Neutrophil (primary cell): ENCODE results near the gene PRR35.

ENCODE experiments used
- H3K27ac ChIP-seq: fragments of 200-600 bp; sonication (generic); 2 replicates; pipeline ENCODE4 v1.5.1; 2016; ENCODE audit warnings: mild to moderate bottlenecking, moderate library complexity
- H3K27me3 ChIP-seq: fragments of 200-600 bp; sonication (generic); 2 replicates; pipeline ENCODE4 v1.6.0; 2016; ENCODE audit warnings: mild to moderate bottlenecking
- H3K36me3 ChIP-seq: fragments of 200-600 bp; sonication (generic); 2 replicates; pipeline ENCODE4 v1.5.1; 2017
- H3K4me1 ChIP-seq, 2 experiments: fragments of 200-600 bp in 1 of 2; sonication (generic) in 1 of 2; 1 replicate in 1 of 2; 2 replicates in 1 of 2; pipeline versions ENCODE4 v1.5.1 to v1.6.1; 2013 to 2016; ENCODE audit warnings: low read depth in 1 of 2, low read length in 1 of 2, mild to moderate bottlenecking in 1 of 2, moderate library complexity in 1 of 2; ENCODE audit not compliant: control insufficient read depth in 1 of 2, insufficient read depth in 1 of 2
- H3K4me3 ChIP-seq, 2 experiments: fragments of 200-600 bp in 1 of 2; sonication (generic) in 1 of 2; 1 replicate in 1 of 2; 2 replicates in 1 of 2; pipeline ENCODE4 v1.5.1; 2013 to 2016; ENCODE audit warnings: low read depth in 1 of 2, low read length in 1 of 2, mild to moderate bottlenecking in 1 of 2, moderate library complexity in 1 of 2
- H3K9me3 ChIP-seq: fragments of 200-600 bp; sonication (generic); 2 replicates; pipeline ENCODE4 v1.5.1; 2016
- CTCF ChIP-seq: fragments of 200-600 bp; sonication (generic); IDR thresholded peaks from 2 replicates; pipeline ENCODE4 v1.5.1; 2016; ENCODE audit warnings: antibody characterized with exemption

PRR35 gene

GRCh38 chr16:582218-582613, 22.0 kb downstream of the PRR35 start:
- Histone ChIP-seq H3K27me3 (peaks cover 12% of the 10 kb centered on the region), H3K27ac (no peak overlapping the region), H3K4me3 (no peak overlapping the region)

GRCh38 chr16:582614-583331, 22.6 kb downstream of the PRR35 start:
- Histone ChIP-seq H3K27me3 (peaks cover 12% of the 10 kb centered on the region), H3K27ac (no peak overlapping the region), H3K4me1 (peaks cover 7 to 14% of the 10 kb centered on the region in 2 experiments), H3K9me3 (no peaks in the 10 kb centered on the region), H3K4me3 (no peak overlapping the region), H3K36me3 (peaks cover 13% of the 10 kb centered on the region)
- TF ChIP-seq CTCF, result no peak

More at GRCh38 chr16:582218-582613, 22.0 kb downstream of the PRR35 start:
- Histone ChIP-seq H3K36me3 (peaks cover 13% of the 10 kb centered on the region), H3K4me1 (peaks cover 3 to 9% of the 10 kb centered on the region in 2 experiments), H3K9me3 (no peaks in the 10 kb centered on the region)
- no peak for TF ChIP-seq CTCF

DNA sequence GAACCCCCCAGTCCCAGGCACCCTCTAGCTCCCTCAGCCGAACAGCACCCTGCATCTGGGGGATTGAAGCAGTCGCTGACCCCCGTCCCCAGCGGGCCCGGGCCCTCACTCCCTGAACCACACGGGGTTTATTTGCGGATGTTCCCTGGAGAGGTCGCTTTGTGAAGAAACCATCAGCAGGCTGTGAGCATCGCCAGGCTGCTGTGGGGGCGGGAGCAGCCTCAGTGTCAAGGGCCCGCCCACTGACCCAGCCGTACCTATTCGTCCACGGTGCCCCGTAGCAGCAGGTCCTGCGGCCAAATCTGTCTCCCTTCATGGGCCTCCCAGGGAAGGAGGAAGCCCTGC, 23.2 kb downstream of the PRR35 start:
- Histone ChIP-seq H3K4me1 (peaks cover 14 to 20% of the 10 kb centered on the region in 2 experiments), H3K27ac (no peak overlapping the region), H3K4me3 (no peak overlapping the region), H3K9me3 (no peaks in the 10 kb centered on the region), H3K27me3 (peaks cover 12% of the 10 kb centered on the region), H3K36me3 (peaks cover 13% of the 10 kb centered on the region)
- no peak for TF ChIP-seq CTCF

- Histone ChIP-seq H3K4me1 (peaks cover 14 to 17% of the 10 kb centered on the region in 2 experiments), H3K36me3 (peaks cover 13% of the 10 kb centered on the region), H3K4me3 (no peak overlapping the region)
These were observed 23.8 kb downstream of the PRR35 start for GRCh38 chr16:583815-584591.

DNA sequence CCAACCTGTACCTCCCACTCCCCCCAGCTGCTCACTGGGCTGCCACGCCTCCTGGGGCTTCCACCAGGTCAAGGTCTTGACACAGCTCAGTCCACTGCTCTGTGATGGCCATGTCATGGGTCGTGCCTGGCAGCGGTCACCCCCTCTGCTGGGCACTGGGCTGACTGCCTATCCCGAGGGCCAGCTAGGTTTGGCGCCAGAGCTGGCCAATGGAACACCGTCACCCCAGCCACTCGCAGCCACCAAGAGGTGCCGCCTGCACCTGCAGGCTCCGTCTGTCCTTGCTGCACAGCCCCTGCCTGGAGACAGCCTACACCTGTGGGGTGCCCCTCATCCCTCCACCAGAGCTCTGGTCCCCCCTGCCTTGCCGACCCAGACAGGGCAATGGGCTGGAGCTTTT, 25.2 kb downstream of the PRR35 start:
- Histone ChIP-seq H3K27ac (no peak overlapping the region), H3K4me3 (no peak overlapping the region), H3K9me3 (no peaks in the 10 kb centered on the region), H3K27me3 (peaks cover 12% of the 10 kb centered on the region), H3K4me1 (peaks cover 14 to 17% of the 10 kb centered on the region in 2 experiments), H3K36me3 (peaks cover 13% of the 10 kb centered on the region)
- no peak for TF ChIP-seq CTCF

More at GRCh38 chr16:583815-584591, 23.8 kb downstream of the PRR35 start:
- peaks cover 12% of the 10 kb centered on the region for H3K27me3 ChIP-seq
- H3K9me3 ChIP-seq, result no peaks in the 10 kb centered on the region
- no peak for TF ChIP-seq CTCF
- no peak overlapping the region for H3K27ac ChIP-seq
